ENCODE measurements around the gene SIGMAR1. TPM values are rescaled to one million over a fixed set of nuclear protein-coding genes. Genes with fewer than 3 reads are reported as not detected.
"Not testable (repeated sequence)": the region's sequence is repeated elsewhere in the genome, so short reads cannot be mapped to it uniquely, and the experiment has no call there.

Gene SIGMAR1
- total RNA-seq, 1 experiment from 2014 or later, result 222 TPM

- DNase-seq (ENCODE audit: low read depth), result no peak
These were observed 16.9 kb upstream of the SIGMAR1 start for GRCh38 chr9:34654323-34655051.

- DNase-seq (ENCODE audit: low read depth), result no peak
These were observed 15.8 kb upstream of the SIGMAR1 start for GRCh38 chr9:34653151-34654072.

- DNase-seq (ENCODE audit: low read depth), result no peak
These were observed 15.0 kb upstream of the SIGMAR1 start for GRCh38 chr9:34652602-34653000.

- peak; percentile 87 for DNase-seq (ENCODE audit: low read depth)
These were observed 14.5 kb upstream of the SIGMAR1 start, which contains the start of gene IL11RA for GRCh38 chr9:34651876-34652601. Gene IL11RA, plus strand, starts transcription at chr9:34652185. Its CDS starts 3,033 bp downstream, at chr9:34655218.

- DNase-seq (ENCODE audit: low read depth), result no peak
These were observed 13.7 kb upstream of the SIGMAR1 start for GRCh38 chr9:34651321-34651720.

GRCh38 chr9:34650816-34651215 is 13.2 kb upstream of the SIGMAR1 start:
- peak; percentile 37 for DNase-seq (ENCODE audit: low read depth)

- DNase-seq (ENCODE audit: low read depth), result no peak
These were observed 11.1 kb upstream of the SIGMAR1 start for GRCh38 chr9:34648673-34649072.

- DNase-seq (ENCODE audit: low read depth), result no peak
These were observed 10.1 kb upstream of the SIGMAR1 start for GRCh38 chr9:34647651-34648050.

- DNase-seq (ENCODE audit: low read depth), result no peak
These were observed 9.5 kb upstream of the SIGMAR1 start for GRCh38 chr9:34647084-34647403.

GRCh38 chr9:34646211-34647083 is 8.9 kb upstream of the SIGMAR1 start, which contains the start of gene GALT:
Gene GALT, plus strand, starts transcription at chr9:34646675. Its CDS starts 30 bp downstream, at chr9:34646705.
- peak; percentile 86 for DNase-seq (ENCODE audit: low read depth)

- DNase-seq (ENCODE audit: low read depth), result no peak
These were observed 7.3 kb upstream of the SIGMAR1 start for GRCh38 chr9:34644766-34645314.

- no peak for DNase-seq (ENCODE audit: low read depth)
These were observed 5.1 kb upstream of the SIGMAR1 start for GRCh38 chr9:34642679-34643078.

GRCh38 chr9:34639322-34639721 is 1.7 kb upstream of the SIGMAR1 start:
- not testable (repeated sequence) for DNase-seq (ENCODE audit: low read depth)

GRCh38 chr9:34638138-34638445 is 505 bp upstream of the SIGMAR1 start:
- DNase-seq (ENCODE audit: low read depth), result no peak

GRCh38 chr9:34636791-34637355 is 714 bp downstream of the SIGMAR1 start:
- DNase-seq (ENCODE audit: low read depth), result no peak

GRCh38 chr9:34635556-34635955 is 2.0 kb downstream of the SIGMAR1 start:
- no peak for DNase-seq (ENCODE audit: low read depth)

GRCh38 chr9:34634551-34635248 is 2.9 kb downstream of the SIGMAR1 start:
- no peak for DNase-seq (ENCODE audit: low read depth)

GRCh38 chr9:34633851-34634550 is 3.6 kb downstream of the SIGMAR1 start:
- peak; percentile 48 for DNase-seq (ENCODE audit: low read depth)

- DNase-seq (ENCODE audit: low read depth), result no peak
These were observed 4.4 kb downstream of the SIGMAR1 start for GRCh38 chr9:34633166-34633565.
